Measurements from ENCODE around the gene IGSF6.

- TF ChIP-seq GATA2 (IDR thresholded peaks at IDR 0.05; ENCODE audit: low read depth, low read length) (no peak), GATA3 (IDR thresholded peaks at IDR 0.05; ENCODE audit: low read depth, low read length) (no peak)
Measured at GRCh38 chr16:21634216-21634615, 18.2 kb downstream of the IGSF6 start.

All from SH-SY5Y (cell line).